Measurements from ENCODE around the gene AZU1. TPM values are rescaled to one million over a fixed set of nuclear protein-coding genes. Genes with fewer than 3 reads are reported as not detected.
A peak's percentile ranks its signal among the peaks of the same experiment; 100 is the strongest.

The AZU1 gene
- total RNA-seq, 1 experiment from 2014 or later: not detected

GRCh38 chr19:861141-861755, 33.6 kb downstream of the AZU1 start:
- POLR2A ChIA-PET: no interaction called here
- H3K27me3 ChIP-seq (ENCODE audit: insufficient read depth, low read length): no peaks in the 10 kb centered on the region

GRCh38 chr19:861756-862580, 34.3 kb downstream of the AZU1 start:
- H3K4me1 ChIP-seq (ENCODE audit: control insufficient read depth in 1 of 2, insufficient read depth in 2 of 2, low read length in 2 of 2): peaks cover 14 to 32% of the 10 kb centered on the region in 2 experiments
- no peaks in the 10 kb centered on the region for H3K79me2 ChIP-seq (ENCODE audit: insufficient read depth, low read length)
- peak; percentile 63 for DNase-seq (ENCODE audit: low read depth, low spot score)
- ChIA-PET POLR2A (no interaction called here), CTCF (interaction anchor here (0.6 kb wide), 1 partner anchor 13 kb away, joined by 10 read pairs; no protein-coding TSS in a partner anchor), RAD21 (ENCODE audit: low non-redundant PET in 1 of 2, low total read pairs in 2 of 2, uncharacterized antibody in 2 of 2, unreplicated experiment in 2 of 2) (no interaction called here)
- no peaks in the 10 kb centered on the region for H4K20me1 ChIP-seq (ENCODE audit: insufficient read depth)
- H3K9ac ChIP-seq (ENCODE audit: low read length): peak overlapping the region; percentile 83
- peak; percentile 38 for ATAC-seq
- no peaks in the 10 kb centered on the region for H3K9me2 ChIP-seq (ENCODE audit: insufficient read depth)
- no peaks in the 10 kb centered on the region for H3K27me3 ChIP-seq (ENCODE audit: insufficient read depth, low read length)
- H2AFZ ChIP-seq (ENCODE audit: low read depth, low read length, poor library complexity, severe bottlenecking): no peak overlapping the region
- intact Hi-C loops (cut with micrococcal nuclease): loop anchor here (2.0 kb wide), 1 partner anchor 91 kb away; no protein-coding TSS in a partner anchor
- H3K4me2 ChIP-seq (ENCODE audit: low read length): peak overlapping the region; percentile 88
- peak overlapping the region; percentile 71 for H3K27ac ChIP-seq (ENCODE audit: low read depth, low read length)
- peak overlapping the region; percentile 71 to 78 for H3K4me3 ChIP-seq (replicated peaks in 1 of 2; ENCODE audit: low read depth in 1 of 2, low read length in 2 of 2)
- TF ChIP-seq SP1 (IDR thresholded peaks at IDR 0.05; ENCODE audit: low read depth) (peak; percentile 8; the same call in 1 of the 2 replicates), FOSL1 (IDR thresholded peaks at IDR 0.05; ENCODE audit: low read depth) (no peak), MAX (IDR thresholded peaks at IDR 0.05) (peak; percentile 91), YY1 (IDR thresholded peaks at IDR 0.05; ENCODE audit: extremely low read depth, insufficient replicate concordance, low read depth, low read length) (peak; percentile 32), RAD21 (IDR thresholded peaks at IDR 0.05; ENCODE audit: low read depth) (0 out of 2 replicates have a peak, but pooled peaks have one; percentile 27), REST (IDR thresholded peaks at IDR 0.05; ENCODE audit: low read depth) (no peak), ATF3 (IDR thresholded peaks at IDR 0.05) (no peak), ZFX (IDR thresholded peaks at IDR 0.05) (peak; percentile 51; the same call in 1 of the 2 replicates)
- TF ChIP-seq, protein P1, sequence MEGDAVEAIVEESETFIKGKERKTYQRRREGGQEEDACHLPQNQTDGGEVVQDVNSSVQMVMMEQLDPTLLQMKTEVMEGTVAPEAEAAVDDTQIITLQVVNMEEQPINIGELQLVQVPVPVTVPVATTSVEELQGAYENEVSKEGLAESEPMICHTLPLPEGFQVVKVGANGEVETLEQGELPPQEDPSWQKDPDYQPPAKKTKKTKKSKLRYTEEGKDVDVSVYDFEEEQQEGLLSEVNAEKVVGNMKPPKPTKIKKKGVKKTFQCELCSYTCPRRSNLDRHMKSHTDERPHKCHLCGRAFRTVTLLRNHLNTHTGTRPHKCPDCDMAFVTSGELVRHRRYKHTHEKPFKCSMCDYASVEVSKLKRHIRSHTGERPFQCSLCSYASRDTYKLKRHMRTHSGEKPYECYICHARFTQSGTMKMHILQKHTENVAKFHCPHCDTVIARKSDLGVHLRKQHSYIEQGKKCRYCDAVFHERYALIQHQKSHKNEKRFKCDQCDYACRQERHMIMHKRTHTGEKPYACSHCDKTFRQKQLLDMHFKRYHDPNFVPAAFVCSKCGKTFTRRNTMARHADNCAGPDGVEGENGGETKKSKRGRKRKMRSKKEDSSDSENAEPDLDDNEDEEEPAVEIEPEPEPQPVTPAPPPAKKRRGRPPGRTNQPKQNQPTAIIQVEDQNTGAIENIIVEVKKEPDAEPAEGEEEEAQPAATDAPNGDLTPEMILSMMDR (IDR thresholded peaks at IDR 0.05 in 2 of 3, conservative IDR thresholded peaks at IDR 0.05 in 1 of 3; ENCODE audit: borderline replicate concordance in 1 of 3, insufficient read depth in 1 of 3, low read depth in 2 of 3, low read length in 2 of 3): peak in 2 of 3 experiments; percentile 31 to 46; a peak in 5 of 6 replicates
- BruUV-seq (replicated peaks): no TSS peak
- H3K9me3 ChIP-seq (ENCODE audit: control insufficient read depth in 1 of 2, insufficient read depth in 1 of 2, low read depth in 1 of 2, low read length in 2 of 2): no peaks in the 10 kb centered on the region
- no peaks in the 10 kb centered on the region; a peak in 1 of 4 replicates for H3K36me3 ChIP-seq (ENCODE audit: control insufficient read depth in 1 of 2, insufficient read depth in 2 of 2, low read length in 2 of 2)

More at GRCh38 chr19:861141-861755, 33.6 kb downstream of the AZU1 start:
- H3K9me2 ChIP-seq (ENCODE audit: insufficient read depth): no peaks in the 10 kb centered on the region
- TF ChIP-seq CEBPB (IDR thresholded peaks at IDR 0.05; ENCODE audit: low read depth) (no peak), EGR1 (IDR thresholded peaks at IDR 0.05; ENCODE audit: low read depth) (no peak), SP1 (IDR thresholded peaks at IDR 0.05; ENCODE audit: low read depth) (no peak)
- H3K4me2 ChIP-seq (ENCODE audit: low read length): peak overlapping the region; percentile 88
- H3K4me3 ChIP-seq (replicated peaks in 1 of 2; ENCODE audit: low read depth in 1 of 2, low read length in 2 of 2): peak overlapping the region; percentile 71 to 78
- CTCF ChIA-PET: interaction anchor here (0.6 kb wide), 1 partner anchor 12 kb away, joined by 10 read pairs; no protein-coding TSS in a partner anchor
- RAD21 ChIA-PET (ENCODE audit: low non-redundant PET in 1 of 2, low total read pairs in 2 of 2, uncharacterized antibody in 2 of 2, unreplicated experiment in 2 of 2): interaction anchor here in 1 of 2 experiments (0.6 kb wide), 1 partner anchor 293 kb away, joined by 3 read pairs; no protein-coding TSS in a partner anchor
- ATAC-seq: no peak
- peak overlapping the region; percentile 96 for H3K27ac ChIP-seq (ENCODE audit: low read depth, low read length)
- no peaks in the 10 kb centered on the region for H3K9me3 ChIP-seq (ENCODE audit: control insufficient read depth in 1 of 2, insufficient read depth in 1 of 2, low read depth in 1 of 2, low read length in 2 of 2)
- no TSS peak for BruUV-seq (replicated peaks)
- H4K20me1 ChIP-seq (ENCODE audit: insufficient read depth): no peaks in the 10 kb centered on the region
- H3K9ac ChIP-seq (ENCODE audit: low read length): peak overlapping the region; percentile 83
- no peak for DNase-seq (ENCODE audit: low read depth, low spot score)
- intact Hi-C loops (cut with micrococcal nuclease): loop anchor here (2.0 kb wide), 1 partner anchor 90 kb away; no protein-coding TSS in a partner anchor
- H3K4me1 ChIP-seq (ENCODE audit: control insufficient read depth in 1 of 2, insufficient read depth in 2 of 2, low read length in 2 of 2): peaks cover 14 to 32% of the 10 kb centered on the region in 2 experiments
- no peak overlapping the region for H2AFZ ChIP-seq (ENCODE audit: low read depth, low read length, poor library complexity, severe bottlenecking)
- no peaks in the 10 kb centered on the region; a peak in 1 of 4 replicates for H3K36me3 ChIP-seq (ENCODE audit: control insufficient read depth in 1 of 2, insufficient read depth in 2 of 2, low read length in 2 of 2)
- no peaks in the 10 kb centered on the region for H3K79me2 ChIP-seq (ENCODE audit: insufficient read depth, low read length)

Data from HCT116 (cell line).